Esophagus squamous epithelium (tissue), 5 donors: ENCODE data around the gene FAM216B. TPM values are rescaled to one million over a fixed set of nuclear protein-coding genes. Genes with fewer than 3 reads are reported as not detected.

ENCODE experiments used
- DNase-seq: peaks from one replicate; lab custom pipeline; 2025; lab: John Stamatoyannopoulos, UW
- H3K27ac ChIP-seq, 4 donors: fragments of 200-600 bp; sonication (generic); one replicate each; pipeline ENCODE4 v1.5.1; 2016 to 2019; ENCODE audit warnings: mild to moderate bottlenecking in 1 of 4
- H3K27me3 ChIP-seq, 4 donors: fragments of 200-600 bp; sonication (generic); 1 replicate in 3 of 4; 2 replicates in 1 of 4; pipeline versions ENCODE4 v1.5.1 to v1.6.0; 2017 to 2021; ENCODE audit warnings: antibody characterized with exemption in 1 of 4
- H3K36me3 ChIP-seq, 3 donors: fragments of 200-600 bp; sonication (generic); one replicate each; pipeline ENCODE4 v1.5.1; 2016 to 2019
- H3K4me1 ChIP-seq, 3 donors: fragments of 200-600 bp; sonication (generic); one replicate each; pipeline ENCODE4 v1.5.1; 2017 to 2019
- H3K4me3 ChIP-seq, 4 donors: fragments of 200-600 bp; sonication (generic); 1 replicate in 3 of 4; 2 replicates in 1 of 4; pipeline ENCODE4 v1.5.1; 2016 to 2019; ENCODE audit warnings: mild to moderate bottlenecking in 2 of 4, moderate library complexity in 1 of 4
- H3K9me3 ChIP-seq, 3 donors: fragments of 200-600 bp; sonication (generic); one replicate each; pipeline ENCODE4 v1.5.1; 2016 to 2019
- CTCF ChIP-seq, 6 experiments: fragments of 450-650 bp in 4 of 6; fragments of 200-600 bp in 2 of 6; sonication (generic) in 2 of 6; IDR thresholded peaks; one replicate each; pipeline ENCODE4 v1.5.1; 2016 to 2019; ENCODE audit warnings: antibody characterized with exemption in 6 of 6, mild to moderate bottlenecking in 4 of 6, moderate library complexity in 4 of 6
- POLR2A ChIP-seq, 4 donors: fragments of 450-650 bp; IDR thresholded peaks; one replicate each; pipeline ENCODE4 v1.6.1; 2017; ENCODE audit warnings: antibody characterized with exemption in 4 of 4, mild to moderate bottlenecking in 4 of 4, moderate library complexity in 3 of 4
- WGBS, 2 donors: methylation state at CpG; one replicate each; pipeline ENCODE4 v1.1.5; 2018; 5-methylcytosine and 5-hydroxymethylcytosine counted together
- intact Hi-C: fragments of 100-400 bp; cut with DNase I; formaldehyde crosslinking; loops from one replicate; pipeline ENCODE4 v1.15.0; 2022
- total RNA-seq, 4 donors: library from RNA; depleted of rRNA; stranded (reverse); fragments of >200 nt; gene quantifications; one replicate each; pipeline ENCODE4 v1.1.0, GENCODE V29; 2016
- donor health status: DM: yes; HTN: yes; CAD: no.

Gene FAM216B
- total RNA-seq, 4 donors from 2014 or later, result not detected

DNA sequence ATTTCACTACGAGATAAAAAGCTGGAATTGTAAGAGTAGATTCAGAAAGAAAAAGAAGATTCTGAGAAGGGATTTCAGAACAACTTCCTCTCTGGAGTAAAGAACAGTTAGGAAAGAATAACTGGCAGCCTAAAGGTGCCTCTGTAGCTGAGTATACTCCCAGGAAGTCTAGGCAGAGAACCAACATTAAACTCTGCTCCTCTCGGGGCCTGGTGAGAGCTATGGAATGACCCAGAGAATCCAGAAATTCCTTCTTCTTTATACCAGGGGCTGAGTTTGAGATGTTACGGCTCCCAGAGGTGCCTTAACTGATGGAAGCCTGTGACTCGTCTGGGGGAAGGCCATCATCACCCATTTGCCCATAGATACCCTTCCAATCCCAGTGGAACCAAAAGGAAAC is 39.1 kb downstream of the FAM216B start:
- Histone ChIP-seq H3K36me3 (no peaks in the 10 kb centered on the region), H3K9me3 (no peaks in the 10 kb centered on the region), H3K27me3 (peaks cover 0 to 2% (median 0%) of the 10 kb centered on the region in 4 donors), H3K4me3 (no peak overlapping the region), H3K4me1 (no peaks in the 10 kb centered on the region), H3K27ac (no peak overlapping the region)
- TF ChIP-seq POLR2A (IDR thresholded peaks at IDR 0.05) (no peak), CTCF (IDR thresholded peaks at IDR 0.05) (no peak)
- WGBS, 2 donors, result 66 to 68% methylated on average over 3 to 4 of the region's 4 CpGs
- DNase-seq, result no peak
- intact Hi-C loops, result no loop called here

DNA sequence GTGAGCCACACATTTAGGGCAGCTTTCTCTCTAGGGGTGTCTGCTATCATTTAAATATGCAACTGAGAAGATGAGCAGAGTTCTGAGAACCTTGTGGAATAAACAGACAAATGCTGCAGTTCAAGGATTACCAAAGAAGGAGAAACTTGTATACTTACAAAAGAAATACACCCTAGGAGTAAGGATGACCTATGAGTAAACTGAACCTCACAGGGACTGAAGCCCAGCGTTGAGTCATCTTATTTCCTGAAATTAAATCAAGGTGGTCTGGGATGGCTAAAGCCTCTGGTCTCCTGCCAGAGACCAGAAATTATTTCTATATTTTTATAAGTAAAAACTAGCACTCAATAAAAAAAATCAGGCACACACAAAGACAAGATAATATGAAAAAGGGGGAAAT is 40.1 kb downstream of the FAM216B start:
- no peaks in the 10 kb centered on the region for H3K4me1 ChIP-seq
- 44 to 59% methylated on average over 1 of the region's 1 CpG for WGBS, 2 donors
- H3K9me3 ChIP-seq, result no peaks in the 10 kb centered on the region
- H3K27me3 ChIP-seq, result peaks cover 0 to 5% (median 0%) of the 10 kb centered on the region in 4 donors
- no peak for TF ChIP-seq CTCF (IDR thresholded peaks at IDR 0.05)
- TF ChIP-seq POLR2A (IDR thresholded peaks at IDR 0.05), result no peak
- intact Hi-C loops, result no loop called here
- DNase-seq, result no peak
- no peaks in the 10 kb centered on the region for H3K36me3 ChIP-seq
- no peak overlapping the region for H3K27ac ChIP-seq
- H3K4me3 ChIP-seq, result no peak overlapping the region

DNA sequence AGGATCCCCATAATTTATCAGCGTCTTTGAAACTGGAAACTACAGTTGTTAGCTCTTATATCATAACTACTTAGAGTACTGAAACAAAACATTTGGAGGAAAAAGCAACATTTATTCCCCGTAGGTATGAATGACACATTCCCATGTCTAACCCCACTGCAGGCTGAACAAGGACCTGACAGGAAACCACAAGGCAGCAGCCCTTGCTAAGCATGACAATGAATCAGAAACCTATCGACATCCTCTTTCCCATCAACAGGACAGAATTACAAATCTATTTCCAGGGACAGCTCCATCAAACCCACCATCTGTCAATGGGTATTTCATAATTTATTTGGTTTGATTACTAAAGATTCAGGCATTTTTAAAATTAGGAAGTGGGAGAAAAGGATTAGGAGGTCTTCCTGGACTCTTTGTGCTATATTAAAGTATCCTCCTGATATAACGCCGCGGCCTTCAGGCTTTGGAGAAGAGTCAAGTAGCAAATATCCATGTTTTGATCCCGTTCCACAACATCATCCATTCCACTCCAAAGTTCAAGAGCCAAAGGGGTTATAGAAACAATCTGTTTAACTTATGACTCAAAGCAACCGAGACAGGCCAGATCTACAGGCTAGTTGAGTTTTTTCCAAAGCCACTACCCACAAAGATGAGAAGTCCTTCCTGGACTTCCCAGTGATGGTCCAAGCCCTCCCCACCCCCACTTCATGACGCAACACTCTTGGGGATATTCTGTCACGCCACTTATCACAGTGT is 51.1 kb downstream of the FAM216B start:
- no peak overlapping the region for H3K4me3 ChIP-seq

DNA sequence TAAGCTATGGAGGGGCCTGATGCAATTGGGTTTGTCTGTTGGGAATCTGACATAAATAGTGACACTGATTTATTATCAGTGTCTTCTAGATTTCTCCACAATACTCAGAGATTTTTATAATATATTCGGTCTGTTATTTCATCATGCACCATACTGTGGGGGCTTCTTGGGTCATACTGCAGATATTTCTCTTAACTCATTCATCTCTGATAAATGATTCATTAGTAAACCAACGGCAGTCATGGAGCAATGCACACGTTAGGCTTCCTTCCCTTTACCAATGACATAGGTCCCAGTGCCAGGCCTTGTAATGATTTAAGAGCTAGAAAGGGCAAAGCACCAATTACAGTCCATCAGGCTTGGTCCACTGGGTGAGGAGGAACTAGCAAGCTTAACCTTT is 53.6 kb downstream of the FAM216B start:
- Histone ChIP-seq H3K4me3 (no peak overlapping the region), H3K36me3 (no peaks in the 10 kb centered on the region), H3K27ac (no peak overlapping the region), H3K27me3 (no peaks in the 10 kb centered on the region), H3K9me3 (no peaks in the 10 kb centered on the region), H3K4me1 (no peaks in the 10 kb centered on the region)
- 75 to 85% methylated on average over 3 of the region's 3 CpGs for WGBS, 2 donors
- TF ChIP-seq CTCF (IDR thresholded peaks at IDR 0.05) (no peak), POLR2A (IDR thresholded peaks at IDR 0.05) (no peak)
- DNase-seq, result no peak
- intact Hi-C loops, result no loop called here

More for the DNA sequence above, 51.1 kb downstream of the FAM216B start:
- Histone ChIP-seq H3K4me1 (no peaks in the 10 kb centered on the region), H3K27ac (no peak overlapping the region), H3K36me3 (no peaks in the 10 kb centered on the region), H3K9me3 (no peaks in the 10 kb centered on the region), H3K27me3 (no peaks in the 10 kb centered on the region)
- TF ChIP-seq POLR2A (IDR thresholded peaks at IDR 0.05), result no peak
- TF ChIP-seq CTCF (IDR thresholded peaks at IDR 0.05), result no peak
- 45 to 60% methylated on average over 10 of the region's 10 CpGs for WGBS, 2 donors
- intact Hi-C loops, result no loop called here
- no peak for DNase-seq

DNA sequence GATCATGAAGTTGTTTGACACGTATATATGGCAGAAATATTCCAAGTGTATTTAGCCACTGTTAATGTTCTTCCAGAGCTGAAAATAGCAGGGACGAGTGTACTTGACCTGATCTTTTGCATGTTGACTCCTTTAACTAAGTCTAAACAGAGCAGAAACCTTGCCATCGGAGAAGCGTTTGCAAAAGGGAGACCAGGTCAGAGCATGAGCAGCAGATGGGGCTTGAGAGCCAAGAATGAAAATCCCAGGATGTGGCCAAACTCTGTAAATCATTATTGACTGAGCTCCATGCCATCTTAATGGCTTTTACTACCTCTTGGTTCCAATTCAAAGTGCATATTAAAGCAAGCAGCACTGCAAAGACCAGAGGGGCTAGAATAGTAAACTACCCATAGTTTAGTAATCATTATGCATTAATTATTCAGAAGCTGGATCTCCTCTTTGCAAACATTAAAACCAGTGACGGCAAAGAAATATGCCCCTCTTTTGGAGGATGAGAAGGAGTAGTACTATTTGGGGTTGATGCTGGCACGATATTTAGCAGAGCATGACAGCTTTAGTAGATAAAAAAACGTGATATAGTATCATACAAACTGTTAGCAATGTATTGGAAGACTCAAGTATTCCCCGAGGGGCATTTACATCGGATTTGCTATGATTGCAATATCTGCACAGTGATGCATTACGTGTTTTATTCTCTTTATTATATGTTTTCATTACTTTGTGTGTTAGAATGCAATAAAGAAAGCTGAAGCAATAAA is 55.7 kb downstream of the FAM216B start:
- WGBS, 2 donors, result 46% methylated on average over 10 of the region's 10 CpGs
- Histone ChIP-seq H3K27ac (no peak overlapping the region), H3K4me3 (no peak overlapping the region), H3K4me1 (no peaks in the 10 kb centered on the region), H3K36me3 (no peaks in the 10 kb centered on the region), H3K27me3 (no peaks in the 10 kb centered on the region), H3K9me3 (no peaks in the 10 kb centered on the region)
- DNase-seq, result no peak
- intact Hi-C loops, result no loop called here
- TF ChIP-seq POLR2A (IDR thresholded peaks at IDR 0.05) (no peak), CTCF (IDR thresholded peaks at IDR 0.05) (peak in 1 of 6 experiments; percentile 14)
